ENCODE measurements around the gene SNRNP40.
A peak's percentile ranks its signal among the peaks of the same experiment; 100 is the strongest.

Gene SNRNP40

GRCh38 chr1:31222176-31222575 lies 74.4 kb downstream of the SNRNP40 start:
- no peaks in the 10 kb centered on the region for H3K36me3 ChIP-seq (ENCODE audit: control insufficient read depth, insufficient read depth, low read length)
- H3K4me1 ChIP-seq = no peaks in the 10 kb centered on the region
- no peak for TF ChIP-seq CTCF (IDR thresholded peaks at IDR 0.05)
- H3K27me3 ChIP-seq (ENCODE audit: control insufficient read depth, insufficient read depth, low read length) = no peaks in the 10 kb centered on the region
- H3K27ac ChIP-seq = no peak overlapping the region
- no peak overlapping the region for H3K9ac ChIP-seq
- no peaks in the 10 kb centered on the region for H3K79me2 ChIP-seq
- H3K4me3 ChIP-seq (ENCODE audit: low read depth, low read length) = no peak overlapping the region
- no peaks in the 10 kb centered on the region for H3K9me3 ChIP-seq (ENCODE audit: control insufficient read depth, low read length)
- no peak overlapping the region for H3K4me2 ChIP-seq (ENCODE audit: low read length)
- no peak overlapping the region for H2AFZ ChIP-seq

GRCh38 chr1:31221072-31221471 lies 75.5 kb downstream of the SNRNP40 start:
- Histone ChIP-seq H3K9me3 (ENCODE audit: control insufficient read depth, low read length) (no peaks in the 10 kb centered on the region), H3K36me3 (ENCODE audit: control insufficient read depth, insufficient read depth, low read length) (no peaks in the 10 kb centered on the region), H3K9ac (no peak overlapping the region), H3K27ac (no peak overlapping the region), H3K4me1 (no peaks in the 10 kb centered on the region), H2AFZ (no peak overlapping the region), H3K27me3 (ENCODE audit: control insufficient read depth, insufficient read depth, low read length) (no peaks in the 10 kb centered on the region), H3K79me2 (no peaks in the 10 kb centered on the region), H3K4me2 (ENCODE audit: low read length) (no peak overlapping the region), H3K4me3 (ENCODE audit: low read depth, low read length) (no peak overlapping the region)
- no peak for TF ChIP-seq CTCF (IDR thresholded peaks at IDR 0.05)

GRCh38 chr1:31219489-31219888 lies 77.1 kb downstream of the SNRNP40 start:
- TF ChIP-seq CTCF (IDR thresholded peaks at IDR 0.05) = no peak
- H3K79me2 ChIP-seq = no peaks in the 10 kb centered on the region
- H3K4me2 ChIP-seq (ENCODE audit: low read length) = no peak overlapping the region
- H3K27ac ChIP-seq = no peak overlapping the region
- H3K9ac ChIP-seq = no peak overlapping the region
- no peaks in the 10 kb centered on the region for H3K27me3 ChIP-seq (ENCODE audit: control insufficient read depth, insufficient read depth, low read length)
- H3K36me3 ChIP-seq (ENCODE audit: control insufficient read depth, insufficient read depth, low read length) = no peaks in the 10 kb centered on the region
- H3K4me1 ChIP-seq = no peaks in the 10 kb centered on the region
- no peaks in the 10 kb centered on the region for H3K9me3 ChIP-seq (ENCODE audit: control insufficient read depth, low read length)
- no peak overlapping the region for H3K4me3 ChIP-seq (ENCODE audit: low read depth, low read length)
- no peak overlapping the region for H2AFZ ChIP-seq

DNA sequence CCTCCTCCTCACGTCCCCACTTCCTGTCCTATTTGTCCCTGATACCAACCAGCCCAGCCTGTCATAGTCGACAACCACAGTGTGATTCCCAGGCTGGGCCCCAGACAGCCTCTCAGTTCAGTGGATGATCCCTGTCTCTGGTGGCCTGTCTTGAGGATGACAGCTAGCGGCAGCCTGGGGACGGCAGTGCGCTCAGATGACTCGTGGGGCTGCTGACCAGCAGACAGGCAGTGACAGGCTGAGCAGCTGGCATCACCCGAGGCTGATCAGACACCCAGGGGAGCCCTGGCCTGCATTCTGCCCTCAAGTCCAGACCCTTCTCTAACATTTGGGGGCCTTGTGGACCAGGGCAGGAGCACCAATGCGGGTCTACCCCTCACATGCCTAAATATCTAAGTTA lies 77.9 kb downstream of the SNRNP40 start:
- no peak for TF ChIP-seq CTCF (IDR thresholded peaks at IDR 0.05)
- no peaks in the 10 kb centered on the region for H3K4me1 ChIP-seq
- no peak overlapping the region for H3K27ac ChIP-seq
- no peaks in the 10 kb centered on the region for H3K79me2 ChIP-seq
- H3K4me3 ChIP-seq (ENCODE audit: low read depth, low read length) = no peak overlapping the region
- H3K9ac ChIP-seq = no peak overlapping the region
- H2AFZ ChIP-seq = no peak overlapping the region
- no peaks in the 10 kb centered on the region for H3K36me3 ChIP-seq (ENCODE audit: control insufficient read depth, insufficient read depth, low read length)
- H3K27me3 ChIP-seq (ENCODE audit: control insufficient read depth, insufficient read depth, low read length) = no peaks in the 10 kb centered on the region
- H3K4me2 ChIP-seq (ENCODE audit: low read length) = no peak overlapping the region
- no peaks in the 10 kb centered on the region for H3K9me3 ChIP-seq (ENCODE audit: control insufficient read depth, low read length)

DNA sequence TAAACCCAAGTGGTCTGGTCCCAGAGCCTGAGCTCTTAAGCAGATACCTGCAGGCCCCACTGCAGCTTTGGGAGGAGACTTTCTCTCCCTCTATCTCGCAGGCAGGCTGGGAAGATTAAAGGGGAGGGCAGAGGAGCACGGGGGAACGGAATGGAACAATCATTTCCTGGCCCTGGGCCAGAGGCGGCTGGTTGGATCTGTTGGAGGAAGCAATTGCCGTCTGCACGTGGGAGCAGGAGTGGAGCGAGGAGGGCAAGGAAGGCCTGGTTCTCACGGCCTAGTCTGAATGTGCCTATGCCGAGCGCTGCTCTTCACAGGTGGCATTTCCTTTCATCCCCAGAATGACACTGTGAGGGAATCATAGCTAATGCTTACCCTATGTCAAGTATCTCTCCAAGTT lies 80.6 kb downstream of the SNRNP40 start:
- no peak overlapping the region for H3K27ac ChIP-seq
- no peaks in the 10 kb centered on the region for H3K36me3 ChIP-seq (ENCODE audit: control insufficient read depth, insufficient read depth, low read length)

More for the DNA sequence above, 80.6 kb downstream of the SNRNP40 start:
- Histone ChIP-seq H3K9ac (no peak overlapping the region), H3K27me3 (ENCODE audit: control insufficient read depth, insufficient read depth, low read length) (no peaks in the 10 kb centered on the region), H3K9me3 (ENCODE audit: control insufficient read depth, low read length) (no peaks in the 10 kb centered on the region), H3K4me2 (ENCODE audit: low read length) (no peak overlapping the region), H3K4me3 (ENCODE audit: low read depth, low read length) (no peak overlapping the region), H2AFZ (peak overlapping the region; percentile 34), H3K4me1 (no peaks in the 10 kb centered on the region), H3K79me2 (no peaks in the 10 kb centered on the region)
- TF ChIP-seq CTCF (IDR thresholded peaks at IDR 0.05) = no peak

Data from parathyroid adenoma (tissue), 2 donors.